ENCODE measurements around the gene SORCS1.

Gene SORCS1

GRCh38 chr10:106836933-106837663 is 327.4 kb downstream of the SORCS1 start:
- H3K4me3 ChIP-seq (ENCODE audit: low read depth, low read length) = no peak overlapping the region
- H3K36me3 ChIP-seq (ENCODE audit: control insufficient read depth, insufficient read depth, low read length) = no peaks in the 10 kb centered on the region
- H3K4me1 ChIP-seq (ENCODE audit: control insufficient read depth, insufficient read depth, low read length) = no peaks in the 10 kb centered on the region

GRCh38 chr10:106832846-106833245 is 331.7 kb downstream of the SORCS1 start:
- no peaks in the 10 kb centered on the region for H3K4me1 ChIP-seq (ENCODE audit: control insufficient read depth, insufficient read depth, low read length)
- H3K9me3 ChIP-seq (ENCODE audit: control insufficient read depth, insufficient read depth, low read length) = no peaks in the 10 kb centered on the region
- H3K36me3 ChIP-seq (ENCODE audit: control insufficient read depth, insufficient read depth, low read length) = no peaks in the 10 kb centered on the region
- no peaks in the 10 kb centered on the region for H3K27me3 ChIP-seq (ENCODE audit: control insufficient read depth, insufficient read depth, low read length)
- H3K27ac ChIP-seq (ENCODE audit: low read depth, low read length) = no peak overlapping the region
- H3K4me3 ChIP-seq (ENCODE audit: low read depth, low read length) = no peak overlapping the region
- no peak overlapping the region for H3K9ac ChIP-seq (ENCODE audit: low read depth, low read length)

More at GRCh38 chr10:106836933-106837663, 327.4 kb downstream of the SORCS1 start:
- H3K27ac ChIP-seq (ENCODE audit: low read depth, low read length) = no peak overlapping the region
- no peaks in the 10 kb centered on the region for H3K27me3 ChIP-seq (ENCODE audit: control insufficient read depth, insufficient read depth, low read length)
- H3K9me3 ChIP-seq (ENCODE audit: control insufficient read depth, insufficient read depth, low read length) = no peaks in the 10 kb centered on the region
- H3K9ac ChIP-seq (ENCODE audit: low read depth, low read length) = no peak overlapping the region

GRCh38 chr10:106830471-106830870 is 334.0 kb downstream of the SORCS1 start:
- Histone ChIP-seq H3K27me3 (ENCODE audit: control insufficient read depth, insufficient read depth, low read length) (no peaks in the 10 kb centered on the region), H3K9me3 (ENCODE audit: control insufficient read depth, insufficient read depth, low read length) (no peaks in the 10 kb centered on the region), H3K36me3 (ENCODE audit: control insufficient read depth, insufficient read depth, low read length) (no peaks in the 10 kb centered on the region), H3K4me3 (ENCODE audit: low read depth, low read length) (no peak overlapping the region), H3K4me1 (ENCODE audit: control insufficient read depth, insufficient read depth, low read length) (no peaks in the 10 kb centered on the region), H3K27ac (ENCODE audit: low read depth, low read length) (no peak overlapping the region), H3K9ac (ENCODE audit: low read depth, low read length) (no peak overlapping the region)

GRCh38 chr10:106830006-106830405 is 334.5 kb downstream of the SORCS1 start:
- Histone ChIP-seq H3K9me3 (ENCODE audit: control insufficient read depth, insufficient read depth, low read length) (no peaks in the 10 kb centered on the region), H3K4me3 (ENCODE audit: low read depth, low read length) (no peak overlapping the region), H3K9ac (ENCODE audit: low read depth, low read length) (no peak overlapping the region), H3K4me1 (ENCODE audit: control insufficient read depth, insufficient read depth, low read length) (no peaks in the 10 kb centered on the region), H3K27ac (ENCODE audit: low read depth, low read length) (no peak overlapping the region), H3K36me3 (ENCODE audit: control insufficient read depth, insufficient read depth, low read length) (no peaks in the 10 kb centered on the region), H3K27me3 (ENCODE audit: control insufficient read depth, insufficient read depth, low read length) (no peaks in the 10 kb centered on the region)

GRCh38 chr10:106826716-106827115 is 337.8 kb downstream of the SORCS1 start:
- Histone ChIP-seq H3K4me1 (ENCODE audit: control insufficient read depth, insufficient read depth, low read length) (no peaks in the 10 kb centered on the region), H3K27me3 (ENCODE audit: control insufficient read depth, insufficient read depth, low read length) (no peaks in the 10 kb centered on the region), H3K9ac (ENCODE audit: low read depth, low read length) (no peak overlapping the region), H3K4me3 (ENCODE audit: low read depth, low read length) (no peak overlapping the region), H3K9me3 (ENCODE audit: control insufficient read depth, insufficient read depth, low read length) (no peaks in the 10 kb centered on the region), H3K36me3 (ENCODE audit: control insufficient read depth, insufficient read depth, low read length) (no peaks in the 10 kb centered on the region), H3K27ac (ENCODE audit: low read depth, low read length) (no peak overlapping the region)

GRCh38 chr10:106825576-106826364 is 338.7 kb downstream of the SORCS1 start:
- Histone ChIP-seq H3K27ac (ENCODE audit: low read depth, low read length) (no peak overlapping the region), H3K4me3 (ENCODE audit: low read depth, low read length) (no peak overlapping the region), H3K9me3 (ENCODE audit: control insufficient read depth, insufficient read depth, low read length) (no peaks in the 10 kb centered on the region), H3K36me3 (ENCODE audit: control insufficient read depth, insufficient read depth, low read length) (no peaks in the 10 kb centered on the region), H3K9ac (ENCODE audit: low read depth, low read length) (no peak overlapping the region), H3K27me3 (ENCODE audit: control insufficient read depth, insufficient read depth, low read length) (no peaks in the 10 kb centered on the region), H3K4me1 (ENCODE audit: control insufficient read depth, insufficient read depth, low read length) (no peaks in the 10 kb centered on the region)

GRCh38 chr10:106820579-106820978 is 343.9 kb downstream of the SORCS1 start:
- H3K9ac ChIP-seq (ENCODE audit: low read depth, low read length) = no peak overlapping the region
- H3K9me3 ChIP-seq (ENCODE audit: control insufficient read depth, insufficient read depth, low read length) = no peaks in the 10 kb centered on the region
- no peak overlapping the region for H3K27ac ChIP-seq (ENCODE audit: low read depth, low read length)
- 0 out of 2 replicates have a peak, but pooled peaks cover 4% of the 10 kb centered on the region for H3K4me1 ChIP-seq (ENCODE audit: control insufficient read depth, insufficient read depth, low read length)
- H3K4me3 ChIP-seq (ENCODE audit: low read depth, low read length) = no peak overlapping the region
- no peaks in the 10 kb centered on the region for H3K27me3 ChIP-seq (ENCODE audit: control insufficient read depth, insufficient read depth, low read length)
- no peaks in the 10 kb centered on the region for H3K36me3 ChIP-seq (ENCODE audit: control insufficient read depth, insufficient read depth, low read length)

GRCh38 chr10:106819490-106819889 is 345.0 kb downstream of the SORCS1 start:
- Histone ChIP-seq H3K27me3 (ENCODE audit: control insufficient read depth, insufficient read depth, low read length) (no peaks in the 10 kb centered on the region), H3K9ac (ENCODE audit: low read depth, low read length) (no peak overlapping the region), H3K4me3 (ENCODE audit: low read depth, low read length) (no peak overlapping the region), H3K9me3 (ENCODE audit: control insufficient read depth, insufficient read depth, low read length) (no peaks in the 10 kb centered on the region), H3K4me1 (ENCODE audit: control insufficient read depth, insufficient read depth, low read length) (0 out of 2 replicates have a peak, but pooled peaks cover 4% of the 10 kb centered on the region), H3K36me3 (ENCODE audit: control insufficient read depth, insufficient read depth, low read length) (no peaks in the 10 kb centered on the region), H3K27ac (ENCODE audit: low read depth, low read length) (no peak overlapping the region)

- 0 out of 2 replicates have a peak, but pooled peaks cover 4% of the 10 kb centered on the region for H3K4me1 ChIP-seq (ENCODE audit: control insufficient read depth, insufficient read depth, low read length)
- H3K9me3 ChIP-seq (ENCODE audit: control insufficient read depth, insufficient read depth, low read length) = no peaks in the 10 kb centered on the region
- peak overlapping the region; percentile 7 for H3K27ac ChIP-seq (ENCODE audit: low read depth, low read length)
- no peaks in the 10 kb centered on the region for H3K36me3 ChIP-seq (ENCODE audit: control insufficient read depth, insufficient read depth, low read length)
- no peak overlapping the region for H3K9ac ChIP-seq (ENCODE audit: low read depth, low read length)
- no peaks in the 10 kb centered on the region for H3K27me3 ChIP-seq (ENCODE audit: control insufficient read depth, insufficient read depth, low read length)
- H3K4me3 ChIP-seq (ENCODE audit: low read depth, low read length) = no peak overlapping the region
Observed at GRCh38 chr10:106816318-106817085, 348.0 kb downstream of the SORCS1 start.

- H3K4me3 ChIP-seq (ENCODE audit: low read depth, low read length) = no peak overlapping the region
- no peaks in the 10 kb centered on the region for H3K9me3 ChIP-seq (ENCODE audit: control insufficient read depth, insufficient read depth, low read length)
- H3K4me1 ChIP-seq (ENCODE audit: control insufficient read depth, insufficient read depth, low read length) = 0 out of 2 replicates have a peak, but pooled peaks cover 4% of the 10 kb centered on the region
- no peaks in the 10 kb centered on the region for H3K36me3 ChIP-seq (ENCODE audit: control insufficient read depth, insufficient read depth, low read length)
- no peaks in the 10 kb centered on the region for H3K27me3 ChIP-seq (ENCODE audit: control insufficient read depth, insufficient read depth, low read length)
- no peak overlapping the region for H3K9ac ChIP-seq (ENCODE audit: low read depth, low read length)
- H3K27ac ChIP-seq (ENCODE audit: low read depth, low read length) = no peak overlapping the region
Observed at GRCh38 chr10:106815427-106816043, 349.0 kb downstream of the SORCS1 start.
